GM21360 (cell line): ENCODE measurements around the gene REG1A.

ENCODE experiments used
- ATAC-seq: cut with Tn5 transposase; IDR thresholded peaks from one replicate; pipeline ENCODE4 v1.9.1; 2021; ENCODE audit warnings: mild to moderate bottlenecking, moderate library complexity; ENCODE audit not compliant: unreplicated experiment

Gene REG1A

GRCh38 chr2:79120194-79120713 is at the start of gene REG1A:
Gene REG1A, plus strand, starts transcription at chr2:79120488. Its CDS starts 374 bp downstream, at chr2:79120862.
- ATAC-seq, result no peak

- ATAC-seq, result no peak
Measured at GRCh38 chr2:79071078-79071477, 49.2 kb upstream of the REG1A start.

GRCh38 chr2:79082987-79083386 is 37.3 kb upstream of the REG1A start:
- ATAC-seq, result no peak

DNA sequence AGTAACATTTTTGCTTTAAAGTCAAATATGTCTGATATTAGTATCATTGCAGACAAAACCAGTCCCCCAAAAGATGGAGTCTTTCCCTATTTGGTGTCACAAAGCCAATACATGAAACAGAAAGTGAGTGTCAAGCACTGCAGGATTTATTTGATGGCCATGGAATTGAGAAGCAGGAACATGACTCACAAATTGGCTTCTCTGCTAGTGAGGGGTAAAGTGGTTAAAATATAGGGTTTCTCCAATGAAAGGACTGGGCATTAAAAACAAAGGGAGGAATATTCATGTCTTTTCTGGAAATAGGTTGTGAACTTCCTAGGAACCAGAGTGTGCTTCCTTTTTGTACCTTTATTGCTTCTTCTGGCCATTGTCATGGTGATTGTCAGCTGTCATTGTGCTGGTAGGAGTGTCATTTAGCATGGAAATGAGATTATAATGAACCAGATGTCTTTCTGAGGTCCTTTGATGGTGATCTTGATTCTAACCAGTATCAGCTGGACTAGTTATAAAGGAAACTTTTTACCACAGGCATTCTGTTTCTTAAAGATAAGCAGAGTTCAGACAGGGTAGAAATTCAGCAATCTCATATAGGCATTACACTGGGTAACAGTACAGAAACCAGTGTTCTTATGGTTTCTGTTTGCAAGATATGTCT is 36.6 kb upstream of the REG1A start:
- no peak for ATAC-seq

DNA sequence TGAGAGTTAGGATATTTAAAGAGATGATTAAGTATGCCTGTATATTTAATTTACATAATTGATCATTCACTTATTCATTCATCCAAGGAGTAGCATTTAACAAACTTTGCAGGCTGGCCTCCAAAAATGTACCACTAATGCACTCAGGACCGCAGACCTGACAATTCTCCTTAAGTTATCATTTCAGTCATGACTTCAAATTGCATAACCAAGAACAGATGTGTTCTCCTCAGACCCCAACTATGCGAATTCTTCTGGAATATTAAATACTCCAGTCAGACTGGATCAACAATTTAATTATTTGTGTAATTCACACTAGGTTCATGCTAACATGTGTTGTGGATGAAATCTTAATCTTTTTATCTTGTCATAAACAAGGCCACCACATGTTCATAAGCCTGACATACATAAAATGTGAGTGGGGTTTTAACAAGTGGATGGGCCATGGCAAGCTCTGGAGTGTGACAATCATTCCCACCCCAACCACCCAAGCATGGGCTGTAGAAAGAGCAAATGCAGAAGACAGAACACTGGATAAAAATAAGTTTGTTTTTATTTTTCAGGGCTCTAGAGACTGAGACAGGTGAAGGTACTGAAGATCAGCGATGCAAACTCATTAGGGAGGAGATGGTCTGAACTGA is 35.7 kb upstream of the REG1A start:
- ATAC-seq, result no peak

DNA sequence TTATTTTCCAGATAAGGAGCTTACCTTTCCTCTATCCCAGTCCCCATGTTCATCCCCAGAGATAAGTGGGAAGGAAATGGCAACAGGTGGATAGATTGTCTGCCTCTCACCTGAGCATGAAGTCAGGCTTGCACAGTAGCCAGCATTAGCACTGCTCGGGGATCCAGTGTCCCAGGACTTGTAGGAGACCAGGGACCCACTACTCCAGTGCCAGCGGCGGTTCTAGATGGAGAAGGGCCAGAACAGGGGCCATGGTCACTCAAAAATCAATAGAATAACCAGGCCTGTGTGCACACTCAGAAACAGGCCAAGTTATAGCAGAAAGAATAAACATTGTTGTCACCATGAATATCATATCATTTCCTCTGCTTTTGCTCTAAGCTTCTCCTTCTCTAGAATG is 34.9 kb upstream of the REG1A start:
- ATAC-seq, result no peak

DNA sequence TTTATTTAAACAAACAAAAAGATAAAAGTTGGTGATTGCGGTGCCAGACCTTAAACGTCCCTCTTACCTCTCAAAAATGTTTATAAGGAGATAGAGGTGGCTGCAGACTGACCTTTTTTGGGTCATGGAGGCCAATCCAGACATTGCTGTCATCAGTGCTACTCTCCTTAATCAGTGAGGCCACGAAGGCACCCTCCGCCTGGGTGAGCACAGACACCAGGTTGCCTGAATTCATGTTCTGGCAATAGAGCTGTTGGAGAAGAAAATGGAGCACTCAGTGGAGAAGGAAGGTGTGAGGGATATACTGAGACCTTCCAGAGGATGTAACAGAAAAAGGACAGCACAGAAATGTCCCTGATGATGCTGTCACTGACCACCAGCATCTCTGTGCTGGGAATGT is 34.0 kb upstream of the REG1A start:
- no peak for ATAC-seq

DNA sequence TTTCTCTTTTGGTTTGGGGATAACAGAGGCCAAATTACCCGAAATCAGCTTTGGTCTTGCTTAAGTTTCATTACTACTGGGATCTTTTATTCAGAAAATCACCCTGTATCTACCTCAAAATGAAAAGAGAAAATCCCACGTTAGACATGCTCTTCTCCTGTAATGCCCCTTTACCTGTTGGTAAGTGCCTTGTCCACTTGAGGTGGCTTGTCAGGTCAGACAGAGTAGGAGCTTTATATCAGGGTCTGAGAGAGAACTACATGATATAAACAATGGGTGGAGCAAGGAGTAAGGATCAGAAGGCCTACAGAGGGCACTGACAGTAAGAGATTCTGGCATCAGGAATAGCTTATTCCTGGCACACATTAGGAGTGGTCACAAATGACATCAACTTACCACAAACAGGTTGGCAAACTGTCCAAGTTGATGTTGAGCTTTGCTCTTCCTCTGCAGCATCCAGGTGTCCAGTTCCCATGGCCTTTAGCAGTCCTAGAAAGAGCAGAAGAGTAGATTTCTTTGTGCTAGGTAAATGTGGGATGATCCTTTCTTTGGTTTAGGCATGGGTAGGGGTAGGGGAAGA is 32.4 kb upstream of the REG1A start, which contains the start of gene REG1B:
TSS of gene REG1B (minus strand) at position 209 of the 580 bp plus-strand sequence. CDS start 381 bp downstream, outside the sequence.
- no peak for ATAC-seq

DNA sequence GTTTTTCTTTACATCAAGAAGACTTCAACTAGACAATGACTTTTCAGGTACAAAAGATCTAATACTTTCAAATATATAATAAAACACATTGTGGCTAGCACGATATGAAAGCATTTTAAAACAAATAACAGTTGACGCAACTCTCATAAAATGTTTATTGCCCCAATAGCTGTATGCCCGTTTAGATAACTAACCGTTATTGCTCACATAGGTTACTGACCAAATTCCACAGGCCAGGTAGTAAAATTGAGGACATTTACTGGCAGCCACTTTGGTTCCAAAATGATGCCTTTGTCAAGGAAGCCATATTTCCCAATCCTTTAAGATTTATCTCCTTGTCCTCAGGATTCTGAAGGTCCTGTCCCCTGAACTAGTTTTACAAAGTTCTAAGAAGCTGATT is 29.6 kb upstream of the REG1A start:
- no peak for ATAC-seq

DNA sequence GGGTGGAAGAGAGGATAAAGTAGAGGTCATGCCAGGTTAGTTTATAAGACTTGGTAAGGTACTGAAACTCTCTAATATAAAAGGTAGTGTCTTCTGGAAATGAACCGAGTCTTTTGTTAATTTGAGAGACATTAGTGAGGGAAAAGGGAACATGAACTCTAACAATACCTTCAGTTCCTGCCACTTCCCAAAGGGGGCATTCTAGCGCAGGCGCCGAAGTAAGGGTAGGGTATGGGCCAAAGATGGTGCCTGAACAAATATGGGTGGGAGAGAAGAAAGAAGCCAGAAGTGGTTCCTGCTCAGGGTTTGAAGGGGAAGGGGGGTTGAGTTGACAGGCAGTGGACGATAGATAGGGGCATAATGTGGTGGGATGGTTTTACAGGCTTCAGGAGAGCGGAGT is 22.4 kb upstream of the REG1A start:
- ATAC-seq, result no peak

DNA sequence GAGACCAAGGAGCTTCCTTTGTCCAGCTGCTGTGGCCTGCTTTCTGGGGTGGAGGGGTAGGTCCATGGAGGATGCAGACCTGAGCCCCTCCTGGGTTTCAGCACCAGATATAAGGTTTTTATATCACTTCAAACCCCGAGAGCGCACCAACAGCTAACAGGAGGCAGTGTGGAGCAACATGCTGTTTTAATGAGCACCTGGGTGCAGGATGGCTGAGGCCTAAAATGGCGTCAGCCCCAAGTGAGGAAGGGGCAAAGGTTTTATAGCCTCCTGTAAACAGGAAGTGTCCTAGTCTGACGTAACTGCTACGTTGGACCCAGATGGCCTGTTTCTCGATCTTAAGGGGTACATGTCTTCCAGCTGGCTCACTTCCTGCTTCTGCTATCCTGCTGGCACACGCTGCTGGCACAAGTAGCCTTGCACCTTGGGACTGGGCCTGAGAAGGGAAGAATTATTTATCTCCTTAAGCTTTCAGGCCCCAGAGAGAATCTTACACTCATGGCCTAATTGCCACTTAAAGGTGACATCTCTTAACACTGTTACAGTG is 21.1 kb upstream of the REG1A start:
- no peak for ATAC-seq

DNA sequence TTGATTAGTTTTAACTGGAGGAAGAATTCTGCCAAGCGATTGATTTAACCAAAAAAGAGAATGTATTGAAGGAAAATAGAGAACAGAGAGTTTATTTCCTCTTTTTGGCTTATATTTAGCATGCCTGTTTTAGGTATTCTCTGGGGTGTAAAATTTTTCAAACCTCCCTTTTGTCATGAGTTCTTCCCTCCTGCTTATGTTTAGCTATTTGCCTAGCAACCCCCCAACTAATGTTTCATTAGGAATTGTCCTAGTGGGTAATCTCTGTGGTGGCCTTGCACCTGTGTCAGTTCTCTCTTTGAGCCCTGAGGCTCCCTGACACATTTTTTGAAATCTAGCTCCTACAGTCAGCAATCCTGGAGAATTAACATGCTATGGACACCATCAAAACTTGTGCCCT is 20.0 kb upstream of the REG1A start:
- ATAC-seq, result no peak

GRCh38 chr2:79101024-79101423 is 19.3 kb upstream of the REG1A start:
- ATAC-seq, result no peak

GRCh38 chr2:79103214-79103613 is 17.1 kb upstream of the REG1A start:
- no peak for ATAC-seq

- ATAC-seq, result no peak
Measured at GRCh38 chr2:79105259-79105658, 15.0 kb upstream of the REG1A start.

DNA sequence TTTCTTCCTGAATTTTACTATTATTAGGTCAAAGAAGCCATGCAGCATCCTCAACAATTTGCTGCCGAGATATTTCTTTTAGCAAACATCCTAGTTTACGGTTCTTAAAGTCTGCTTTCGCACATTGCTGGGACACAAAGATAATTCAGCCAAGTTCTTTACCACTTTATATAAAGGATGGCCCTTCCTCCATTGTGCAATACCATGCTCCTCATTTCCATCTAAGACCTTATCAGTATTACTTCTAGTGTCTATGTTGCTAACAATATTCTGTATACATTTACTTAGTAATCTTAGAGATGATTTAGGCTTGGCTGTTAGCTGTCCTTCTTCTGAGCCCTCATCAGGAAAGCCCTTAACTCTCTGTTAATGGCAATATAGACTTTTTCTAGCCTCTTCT is 8.0 kb upstream of the REG1A start:
- ATAC-seq, result no peak

GRCh38 chr2:79114797-79115494 is 5.3 kb upstream of the REG1A start:
- no peak for ATAC-seq

DNA sequence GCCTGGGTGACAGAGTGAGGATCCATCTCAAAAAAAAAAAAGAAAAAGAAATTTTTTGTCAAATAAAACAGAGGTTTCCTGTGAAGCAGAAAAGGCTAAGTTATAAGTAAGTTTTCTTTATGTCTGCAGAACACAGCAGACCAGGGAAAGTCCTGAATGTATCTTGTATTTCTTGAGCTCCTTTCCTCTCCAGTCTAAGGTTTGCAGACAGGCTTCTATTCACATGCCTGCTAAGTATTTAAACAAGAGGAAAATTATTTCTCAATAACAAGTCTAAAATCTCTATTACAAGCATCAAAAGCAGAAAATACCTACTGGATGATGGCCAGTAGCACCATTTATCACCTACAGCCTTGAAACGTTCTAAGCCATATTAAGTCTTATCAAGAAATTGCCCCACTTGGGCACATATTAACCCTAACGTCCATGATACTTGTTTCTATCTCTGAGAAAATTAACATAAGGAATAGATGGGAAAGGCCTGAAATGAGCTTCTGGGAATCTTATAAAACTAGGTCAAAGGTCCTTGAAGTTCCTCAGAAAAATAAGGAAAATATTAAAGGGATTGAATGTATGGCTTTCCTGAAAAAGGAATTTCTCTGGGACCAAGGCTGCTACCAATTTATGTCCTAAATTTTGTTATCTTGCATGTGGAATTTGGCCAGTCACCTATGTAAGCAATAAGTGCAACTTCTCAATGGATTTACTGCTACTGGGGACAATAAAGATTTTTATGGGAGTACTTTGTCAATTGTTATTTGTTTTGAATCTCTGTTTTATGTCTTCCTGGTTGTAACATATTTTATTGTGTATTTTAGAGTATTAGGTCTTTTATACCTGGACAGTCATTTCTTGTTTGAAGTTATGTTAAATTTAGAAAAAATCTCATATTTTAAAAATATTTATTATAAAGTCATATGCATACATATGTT is 3.0 kb upstream of the REG1A start:
- no peak for ATAC-seq

GRCh38 chr2:79122676-79123075 is 2.4 kb downstream of the REG1A start:
- no peak for ATAC-seq
